B cell (primary cell): ENCODE results near the gene DLGAP4. TPM values are rescaled to one million over a fixed set of nuclear protein-coding genes. Genes with fewer than 3 reads are reported as not detected.

Experiments used
- ATAC-seq: fragments of 200-7000 bp; cut with Tn5 transposase; one replicate; pipeline ENCODE4 v1.10.0; 2021; ENCODE audit warnings: low read depth, mild to moderate bottlenecking, moderate number of reproducible peaks, moderate library complexity
- CTCF ChIA-PET: fragments of 350-600 bp; sonication (Branson Sonifier 250); formaldehyde crosslinking; loops from one replicate; lab custom pipeline; 2021; ENCODE audit warnings: antibody characterized with exemption, inconsistent platforms; lab: Charles Lee
- POLR2A ChIA-PET: fragments of 350-600 bp; sonication (Branson Sonifier 250); formaldehyde crosslinking; loops from one replicate; lab custom pipeline; 2021; ENCODE audit warnings: antibody characterized with exemption; lab: Charles Lee
- DNase-seq: peaks from one replicate; pipeline ENCODE4 v3.0.0; 2013
- H2AFZ ChIP-seq: 2 replicates; pipeline ENCODE4 v1.6.1; 2012; ENCODE audit warnings: mild to moderate bottlenecking, low read depth, low read length; ENCODE audit not compliant: insufficient read depth, poor library complexity, severe bottlenecking
- H3K27ac ChIP-seq, 2 donors: 1 replicate in 1 of 2; 2 replicates in 1 of 2; pipeline ENCODE4 v1.5.1; 2012 to 2013; ENCODE audit warnings: low read length in 2 of 2, mild to moderate bottlenecking in 2 of 2, moderate library complexity in 1 of 2
- H3K27me3 ChIP-seq, 4 experiments: fragments of 200-600 bp in 1 of 4; sonication (generic) in 1 of 4; replicated peaks in 1 of 4; 1 replicate in 2 of 4; 2 replicates in 2 of 4; pipeline versions ENCODE4 v1.6.1 to v1.7.0; 2013 to 2016; ENCODE audit warnings: low read length in 3 of 4, mild to moderate bottlenecking in 2 of 4, mixed read lengths in 1 of 4, moderate library complexity in 1 of 4; ENCODE audit not compliant: insufficient read depth in 4 of 4, control insufficient read depth in 3 of 4; ENCODE audit errors: control extremely low read depth in 1 of 4
- H3K36me3 ChIP-seq, 2 experiments: replicated peaks in 1 of 2; 1 replicate in 1 of 2; 2 replicates in 1 of 2; pipeline versions ENCODE4 v1.6.1 to v1.7.1; 2013; ENCODE audit warnings: low read length in 1 of 2; ENCODE audit not compliant: insufficient read depth in 2 of 2, control insufficient read depth in 1 of 2; ENCODE audit errors: control extremely low read depth in 1 of 2, extremely low read depth in 1 of 2
- H3K4me1 ChIP-seq, 2 donors: fragments of 200-600 bp in 1 of 2; sonication (generic) in 1 of 2; 1 replicate in 1 of 2; 2 replicates in 1 of 2; pipeline versions ENCODE4 v1.5.1 to v1.6.1; 2013 to 2017; ENCODE audit warnings: low read length in 2 of 2; ENCODE audit not compliant: control insufficient read depth in 2 of 2, insufficient read depth in 2 of 2
- H3K4me2 ChIP-seq: replicated peaks from 2 replicates; pipeline ENCODE3; 2012; ENCODE audit warnings: mild to moderate bottlenecking, low read depth, low read length; ENCODE audit not compliant: poor library complexity, severe bottlenecking
- H3K4me3 ChIP-seq, 5 experiments: fragments of 200-600 bp in 1 of 5; sonication (generic) in 1 of 5; 1 replicate in 3 of 5; 2 replicates in 2 of 5; pipeline versions ENCODE4 v1.5.1 to v1.7.0; 2011 to 2016; ENCODE audit warnings: low read length in 4 of 5, mild to moderate bottlenecking in 4 of 5, low read depth in 2 of 5, control low read depth in 1 of 5, moderate library complexity in 1 of 5; ENCODE audit not compliant: insufficient read depth in 1 of 5; ENCODE audit errors: control extremely low read depth in 1 of 5, extremely low read depth in 1 of 5
- H3K79me2 ChIP-seq: fragments of 200-600 bp; sonication (generic); one replicate; pipeline ENCODE4 v1.6.0; 2016; ENCODE audit warnings: low read length; ENCODE audit not compliant: control insufficient read depth, insufficient read depth
- H3K9ac ChIP-seq: fragments of 200-600 bp; sonication (generic); 2 replicates; pipeline ENCODE4 v1.6.1; 2017; ENCODE audit warnings: mild to moderate bottlenecking, low read length, moderate library complexity
- H3K9me3 ChIP-seq, 3 donors: one replicate each; pipeline versions ENCODE4 v1.6.1 to v1.7.1; 2013; ENCODE audit warnings: low read length in 2 of 3; ENCODE audit not compliant: control insufficient read depth in 2 of 3, insufficient read depth in 1 of 3; ENCODE audit errors: control extremely low read depth in 1 of 3
- H4K20me1 ChIP-seq: 2 replicates; pipeline ENCODE4 v1.6.0; 2012; ENCODE audit warnings: mild to moderate bottlenecking, low read length; ENCODE audit not compliant: insufficient read depth, control insufficient read depth, poor library complexity, severe bottlenecking
- H3K27ac Mint-ChIP-seq: one replicate; pipeline ENCODE4 v1.8.0; 2021; ENCODE audit warnings: mixed read lengths
- H3K27me3 Mint-ChIP-seq: one replicate; pipeline ENCODE4 v1.8.0; 2021; ENCODE audit warnings: mixed read lengths
- H3K4me1 Mint-ChIP-seq: one replicate; pipeline ENCODE4 v1.8.0; 2021; ENCODE audit warnings: mixed read lengths
- H3K4me3 Mint-ChIP-seq: one replicate; pipeline ENCODE4 v1.8.0; 2021; ENCODE audit warnings: mixed read lengths
- H3K9me3 Mint-ChIP-seq: one replicate; pipeline ENCODE4 v1.8.0; 2022; ENCODE audit warnings: mixed read lengths; ENCODE audit not compliant: insufficient read depth
- EZH2 ChIP-seq: IDR thresholded peaks from 2 replicates; pipeline ENCODE4 v1.6.1; 2012; ENCODE audit warnings: borderline replicate concordance, low read depth, mild to moderate bottlenecking, moderate library complexity, low read length; ENCODE audit not compliant: insufficient read depth, poor library complexity, severe bottlenecking
- WGBS: methylation state at CpG from one replicate; pipeline ENCODE4 v1.1.5; 2013; ENCODE audit warnings: missing lambda C conversion rate; ENCODE audit not compliant: insufficient coverage; 5-methylcytosine and 5-hydroxymethylcytosine counted together
- intact Hi-C: fragments of 100-400 bp; cut with micrococcal nuclease; formaldehyde crosslinking; loops from one replicate; pipeline ENCODE4 v1.10.0; 2022
- polyA plus RNA-seq: library from polyadenylated mRNA; depleted of rRNA; stranded (reverse); fragments of >200 nt; gene quantifications from 2 replicates; pipeline ENCODE4 v1.2.3, GENCODE V29; 2012
- total RNA-seq, 2 donors: library from RNA; stranded (reverse); fragments of 120-200 nt in 1 of 2; gene quantifications; 1 replicate in 1 of 2; 2 replicates in 1 of 2; pipeline versions ENCODE4 v1.2.3 to v1.2.4, GENCODE V29; 2013 to 2022
- TF ChIP-seq, protein P1 (sequence below): fragments of 200-600 bp; IDR thresholded peaks from one replicate; pipeline ENCODE4 v1.8.0; 2022; ENCODE audit warnings: antibody characterized with exemption, mild to moderate bottlenecking

Gene DLGAP4
- total and polyA plus RNA-seq, 2 donors (not counting 1 experiment from before 2014, with no cell fraction given), result 68.8 to 87.8 TPM

DNA sequence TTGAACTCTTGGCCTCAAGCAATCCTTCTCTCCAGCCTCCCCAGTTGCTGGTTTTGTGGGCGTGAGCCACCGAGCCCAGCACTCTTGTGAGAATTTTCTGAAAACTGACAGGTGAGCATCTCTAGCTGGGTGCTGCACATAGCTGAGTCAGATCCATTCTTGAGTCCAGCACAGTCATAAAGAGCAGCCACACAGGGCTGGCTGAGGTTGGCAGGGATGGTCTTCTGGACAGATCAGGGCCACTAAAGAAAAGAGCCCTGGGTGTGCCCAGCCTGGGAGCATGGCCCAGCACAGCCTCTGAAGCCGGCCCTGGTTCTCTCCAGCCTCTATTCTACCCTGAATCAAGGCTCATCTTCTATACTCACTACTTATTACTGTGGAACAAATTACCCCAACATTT lies 11.5 kb downstream of the DLGAP4 start:
- H3K27me3 Mint-ChIP-seq, result peaks cover 16% of the 10 kb centered on the region
- no peak for TF ChIP-seq EZH2
- TF ChIP-seq, protein P1, sequence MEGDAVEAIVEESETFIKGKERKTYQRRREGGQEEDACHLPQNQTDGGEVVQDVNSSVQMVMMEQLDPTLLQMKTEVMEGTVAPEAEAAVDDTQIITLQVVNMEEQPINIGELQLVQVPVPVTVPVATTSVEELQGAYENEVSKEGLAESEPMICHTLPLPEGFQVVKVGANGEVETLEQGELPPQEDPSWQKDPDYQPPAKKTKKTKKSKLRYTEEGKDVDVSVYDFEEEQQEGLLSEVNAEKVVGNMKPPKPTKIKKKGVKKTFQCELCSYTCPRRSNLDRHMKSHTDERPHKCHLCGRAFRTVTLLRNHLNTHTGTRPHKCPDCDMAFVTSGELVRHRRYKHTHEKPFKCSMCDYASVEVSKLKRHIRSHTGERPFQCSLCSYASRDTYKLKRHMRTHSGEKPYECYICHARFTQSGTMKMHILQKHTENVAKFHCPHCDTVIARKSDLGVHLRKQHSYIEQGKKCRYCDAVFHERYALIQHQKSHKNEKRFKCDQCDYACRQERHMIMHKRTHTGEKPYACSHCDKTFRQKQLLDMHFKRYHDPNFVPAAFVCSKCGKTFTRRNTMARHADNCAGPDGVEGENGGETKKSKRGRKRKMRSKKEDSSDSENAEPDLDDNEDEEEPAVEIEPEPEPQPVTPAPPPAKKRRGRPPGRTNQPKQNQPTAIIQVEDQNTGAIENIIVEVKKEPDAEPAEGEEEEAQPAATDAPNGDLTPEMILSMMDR, result no peak
- Histone ChIP-seq H4K20me1 (no peaks in the 10 kb centered on the region), H3K4me1 (no peaks in the 10 kb centered on the region), H3K4me3 (no peak overlapping the region), H2AFZ (no peak overlapping the region), H3K9me3 (no peaks in the 10 kb centered on the region), H3K79me2 (no peaks in the 10 kb centered on the region), H3K4me2 (no peak overlapping the region), H3K27me3 (peaks cover 0 to 8% (median 0%) of the 10 kb centered on the region in 4 experiments), H3K9ac (no peak overlapping the region), H3K27ac (no peak overlapping the region), H3K36me3 (no peaks in the 10 kb centered on the region)
- no peak overlapping the region for H3K27ac Mint-ChIP-seq
- ChIA-PET POLR2A (no interaction called here), CTCF (no interaction called here)
- DNase-seq, result no peak
- H3K4me1 Mint-ChIP-seq, result no peaks in the 10 kb centered on the region
- no peak overlapping the region for H3K4me3 Mint-ChIP-seq
- no peaks in the 10 kb centered on the region for H3K9me3 Mint-ChIP-seq
- ATAC-seq, result no peak
- intact Hi-C loops, result no loop called here
- WGBS, result 89% methylated on average over 3 of the region's 3 CpGs

DNA sequence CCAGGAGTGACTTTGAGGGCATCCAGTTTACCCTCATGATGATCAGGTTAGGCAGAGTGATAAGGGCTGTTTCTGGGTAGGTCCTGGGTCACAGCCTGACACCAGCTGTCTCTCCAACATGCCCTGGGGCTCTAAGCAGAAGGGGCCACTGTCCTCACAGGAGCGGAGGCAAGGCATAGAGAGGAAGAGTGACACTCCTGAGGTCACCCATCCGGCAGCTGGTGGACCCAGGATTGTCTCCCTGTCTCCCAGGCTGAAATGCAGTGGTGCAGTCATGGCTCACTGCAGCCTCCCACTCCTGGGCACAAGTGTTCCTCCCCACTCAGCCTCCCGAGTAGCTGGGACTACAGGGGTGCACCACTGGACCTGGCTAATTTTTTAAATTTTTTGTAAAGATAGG lies 12.0 kb downstream of the DLGAP4 start:
- no peaks in the 10 kb centered on the region for H3K79me2 ChIP-seq
- Mint-ChIP-seq H3K9me3 (no peaks in the 10 kb centered on the region), H3K27ac (no peak overlapping the region), H3K4me3 (no peak overlapping the region), H3K27me3 (peaks cover 16% of the 10 kb centered on the region), H3K4me1 (no peaks in the 10 kb centered on the region)
- H3K27me3 ChIP-seq, result peaks cover 0 to 3% (median 0%) of the 10 kb centered on the region in 4 experiments
- WGBS, result 88% methylated on average over 2 of the region's 3 CpGs
- ATAC-seq, result no peak
- ChIA-PET CTCF (no interaction called here), POLR2A (no interaction called here)
- H3K4me1 ChIP-seq, result no peaks in the 10 kb centered on the region
- no peak overlapping the region for H3K9ac ChIP-seq
- no peak overlapping the region for H3K27ac ChIP-seq
- no peaks in the 10 kb centered on the region for H4K20me1 ChIP-seq
- DNase-seq, result no peak
- intact Hi-C loops, result no loop called here
- no peak overlapping the region for H2AFZ ChIP-seq
- H3K4me2 ChIP-seq, result no peak overlapping the region
- TF ChIP-seq EZH2, result no peak
- TF ChIP-seq, protein P1, result no peak
- no peak overlapping the region for H3K4me3 ChIP-seq
- no peaks in the 10 kb centered on the region for H3K36me3 ChIP-seq
- no peaks in the 10 kb centered on the region for H3K9me3 ChIP-seq
